NCI-H146 (cell line): ENCODE data around the gene MCTP2.

Source experiments
- DNase-seq: peaks from one replicate; lab custom pipeline; 2025; lab: John Stamatoyannopoulos, UW

MCTP2 gene

DNA sequence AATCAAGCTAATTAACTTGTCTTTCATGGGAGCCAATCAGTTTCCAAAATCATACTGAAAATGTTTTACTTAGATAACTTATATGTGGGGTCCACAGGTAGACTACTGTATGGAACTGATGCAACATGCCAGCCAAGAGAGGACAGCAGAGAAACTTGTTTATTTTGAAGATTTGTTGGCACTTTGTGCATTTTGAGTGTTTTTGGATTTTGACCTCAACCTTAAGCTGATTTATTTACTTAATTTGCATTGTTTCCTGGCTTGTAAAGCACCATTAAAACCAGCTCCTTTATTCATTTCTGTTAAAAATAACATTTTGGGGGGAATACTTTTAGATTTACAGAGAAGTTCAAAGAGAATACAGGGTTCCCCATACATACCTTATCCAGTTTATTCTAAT is 166.6 kb downstream of the MCTP2 start:
- no peak for DNase-seq

DNA sequence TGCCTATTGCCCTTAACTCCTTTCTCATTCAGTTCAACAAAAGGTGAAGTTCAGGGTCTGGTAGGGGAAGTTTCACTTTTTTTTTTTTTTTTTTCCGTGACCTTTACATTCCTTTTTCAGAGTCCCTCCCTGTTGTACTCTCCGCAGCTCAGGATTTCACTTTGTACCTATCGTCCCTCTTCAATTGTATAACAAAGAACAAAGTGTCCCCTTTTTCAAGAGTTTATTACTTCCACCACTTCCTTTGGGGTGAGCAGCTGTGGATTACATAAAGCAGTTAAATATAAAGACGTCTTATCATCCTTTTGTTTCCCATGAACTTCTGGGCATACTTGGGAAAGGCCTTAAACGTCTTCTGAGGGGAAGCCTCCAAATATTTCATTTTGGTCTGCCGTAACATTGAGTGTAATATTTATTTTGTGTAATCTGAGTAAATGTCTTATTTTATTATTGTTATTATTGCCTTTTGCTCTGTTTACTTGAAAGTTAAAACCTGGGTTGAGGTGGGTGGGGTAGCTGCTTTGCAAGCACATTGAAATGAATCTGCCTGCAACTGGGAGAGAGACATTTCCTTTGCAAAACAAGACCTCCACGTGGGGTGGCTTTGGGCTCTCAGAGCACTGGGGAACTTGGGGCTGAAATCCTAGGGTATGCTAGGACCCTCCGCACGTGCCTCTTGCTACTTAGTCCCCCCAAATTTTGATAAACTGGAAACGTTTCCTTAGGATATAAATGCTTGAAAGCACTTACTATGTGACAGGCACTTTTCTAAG is 169.4 kb downstream of the MCTP2 start:
- no peak for DNase-seq

DNA sequence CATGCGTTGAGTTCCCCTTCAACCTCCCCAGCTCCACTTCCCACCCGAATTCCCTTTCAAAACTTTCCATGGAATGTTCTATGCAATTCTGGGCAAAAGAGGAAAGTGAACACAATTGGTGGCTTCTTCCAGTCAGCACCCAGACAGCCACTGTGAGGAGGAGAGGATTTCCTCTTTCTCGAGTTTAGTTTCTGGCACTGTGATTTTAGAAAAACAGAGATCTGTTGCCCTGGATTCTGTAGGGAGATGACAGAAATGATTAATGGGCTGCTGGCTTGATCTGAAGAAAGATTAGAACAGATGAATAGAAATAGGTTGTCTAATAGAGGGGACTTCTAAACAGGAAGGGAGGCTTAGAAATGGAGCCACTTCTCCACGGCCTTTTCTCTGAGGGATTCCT is 172.0 kb downstream of the MCTP2 start:
- no peak for DNase-seq

DNA sequence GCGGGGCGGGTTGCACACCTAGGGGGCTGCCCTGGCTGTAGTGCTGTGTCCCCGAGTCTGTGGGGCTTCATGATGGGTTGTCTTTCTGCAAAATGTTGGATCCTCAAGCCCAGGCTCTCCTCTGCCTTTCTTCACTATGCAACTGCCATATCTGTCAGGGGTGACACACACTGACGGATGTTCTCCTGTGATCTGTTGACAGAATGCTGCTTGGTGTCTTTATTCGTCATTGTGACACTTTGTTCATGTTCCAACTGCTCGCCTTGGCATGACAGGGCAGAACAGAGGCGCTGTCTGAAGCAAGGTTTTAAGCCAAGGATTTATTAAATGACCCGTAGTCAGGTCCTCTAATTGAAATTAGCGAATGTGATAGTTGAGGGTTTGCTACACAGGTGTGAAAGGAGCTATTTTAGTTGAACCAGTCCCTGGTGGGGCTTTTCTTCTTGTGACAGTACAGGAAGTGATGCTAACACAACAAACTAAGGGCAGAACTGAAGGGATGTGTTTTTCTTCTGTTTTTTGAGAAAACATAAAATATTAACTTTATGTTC is 173.4 kb downstream of the MCTP2 start:
- no peak for DNase-seq

DNA sequence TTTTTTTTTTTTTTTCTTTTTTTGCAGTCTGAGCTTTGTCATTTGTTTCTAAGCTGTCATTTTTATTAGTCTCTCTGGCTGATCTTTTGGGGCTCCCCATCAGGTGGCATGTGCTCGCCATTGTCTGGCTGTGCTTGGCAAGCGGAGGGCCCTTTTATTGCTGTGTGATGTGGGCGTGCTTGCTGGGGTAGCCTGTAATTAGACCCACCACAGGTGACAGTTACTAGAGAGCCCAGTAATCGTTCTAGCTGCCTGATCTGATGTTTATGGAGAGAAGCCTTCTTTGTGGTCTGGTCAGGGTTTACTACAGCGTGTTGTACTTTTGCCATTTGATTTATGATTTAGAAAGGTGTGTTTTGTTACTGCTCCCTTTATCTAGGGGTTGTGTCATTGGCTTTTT is 179.9 kb downstream of the MCTP2 start:
- DNase-seq = peak; percentile 93

DNA sequence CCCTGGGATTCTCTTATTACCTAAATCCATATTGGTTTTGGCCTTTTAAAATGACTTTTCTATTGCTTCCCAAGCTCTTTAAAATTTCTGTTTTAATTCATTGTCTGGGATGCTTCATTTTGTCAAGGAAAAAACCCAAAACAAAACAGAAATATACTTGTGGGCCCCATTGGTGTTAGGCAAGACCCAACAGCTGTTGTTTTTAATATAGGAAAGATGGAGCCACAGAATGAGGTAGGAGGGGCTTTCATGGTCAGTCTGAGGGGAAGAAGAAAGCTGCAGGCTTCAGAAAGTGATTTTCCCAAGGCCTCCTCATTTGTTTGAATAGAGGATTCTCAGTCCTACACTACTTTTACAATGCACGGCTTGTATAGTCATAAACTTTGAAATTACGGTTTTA is 180.5 kb downstream of the MCTP2 start:
- DNase-seq = peak; percentile 18

DNA sequence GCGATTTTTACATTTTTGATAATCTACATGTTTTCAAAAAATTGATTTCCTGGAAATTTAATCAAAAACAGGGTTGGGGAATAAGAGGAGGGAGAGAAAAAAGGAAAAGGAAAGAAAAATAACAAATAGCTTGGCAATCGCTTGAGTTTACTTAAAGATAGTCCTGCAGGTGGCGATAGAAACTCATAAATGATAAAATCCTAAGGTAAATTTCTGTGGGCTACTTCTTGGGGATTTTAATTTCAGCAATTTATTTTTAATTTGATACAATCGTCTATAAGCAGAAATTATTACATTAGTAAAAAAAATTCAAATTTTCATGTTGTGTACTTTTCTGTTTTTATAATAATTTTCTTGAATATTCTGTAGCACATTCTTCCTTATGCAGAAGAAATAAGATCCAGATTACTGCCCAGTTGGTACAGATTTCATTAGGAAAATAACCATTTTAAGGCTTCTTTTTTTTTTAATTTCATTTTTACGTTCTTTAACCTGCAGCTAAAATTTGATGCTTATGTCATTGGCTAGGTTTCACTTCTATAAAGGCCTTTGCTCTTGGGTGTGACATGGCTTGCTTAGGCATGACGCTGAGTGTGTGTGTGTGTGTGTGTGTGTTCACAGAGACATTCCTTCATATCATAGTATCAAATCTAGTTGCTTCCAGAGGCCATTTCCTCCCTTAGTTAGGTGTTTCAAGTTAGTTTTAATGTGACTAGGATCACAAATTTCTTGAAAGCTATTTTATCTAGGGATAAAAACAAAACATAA is 181.8 kb downstream of the MCTP2 start:
- peak; percentile 41 for DNase-seq

DNA sequence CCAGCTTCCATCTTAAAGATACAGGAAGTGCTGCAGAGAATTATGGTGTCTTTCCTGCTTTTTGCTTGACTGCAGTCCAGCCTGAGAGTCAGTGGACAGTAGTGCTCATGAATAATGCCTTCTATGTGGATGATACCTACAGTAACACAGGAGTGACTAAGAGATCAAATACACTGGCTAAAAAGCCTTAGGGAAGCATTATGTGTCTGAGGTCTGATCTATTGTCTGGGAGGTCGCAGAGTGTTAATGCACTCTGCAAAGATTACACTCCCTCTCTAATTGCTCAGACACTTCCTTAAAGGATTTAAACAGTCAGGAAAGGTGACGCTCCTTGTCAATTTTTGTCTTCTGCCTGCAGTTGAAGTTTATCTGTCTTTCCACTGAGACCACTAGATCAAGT is 183.6 kb downstream of the MCTP2 start:
- DNase-seq = peak; percentile 22

DNA sequence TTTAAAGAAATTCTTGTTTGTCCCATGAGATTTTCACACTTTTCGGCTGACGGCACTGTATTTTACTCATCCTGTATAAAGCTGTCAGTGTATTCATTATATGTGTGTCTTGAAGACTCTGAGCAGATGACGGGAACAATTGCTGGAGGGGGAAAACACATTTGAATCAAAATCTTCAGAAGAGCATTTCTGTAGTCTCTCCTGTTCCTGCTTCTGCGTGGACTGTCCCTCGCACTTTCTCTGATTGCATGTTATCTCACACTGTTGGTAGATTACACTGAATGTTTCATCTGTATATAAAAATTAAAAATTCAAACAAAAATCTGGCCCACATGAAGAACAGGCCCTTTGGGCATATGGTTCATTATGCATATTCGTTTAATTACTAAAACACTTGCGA is 184.9 kb downstream of the MCTP2 start:
- DNase-seq = no peak

DNA sequence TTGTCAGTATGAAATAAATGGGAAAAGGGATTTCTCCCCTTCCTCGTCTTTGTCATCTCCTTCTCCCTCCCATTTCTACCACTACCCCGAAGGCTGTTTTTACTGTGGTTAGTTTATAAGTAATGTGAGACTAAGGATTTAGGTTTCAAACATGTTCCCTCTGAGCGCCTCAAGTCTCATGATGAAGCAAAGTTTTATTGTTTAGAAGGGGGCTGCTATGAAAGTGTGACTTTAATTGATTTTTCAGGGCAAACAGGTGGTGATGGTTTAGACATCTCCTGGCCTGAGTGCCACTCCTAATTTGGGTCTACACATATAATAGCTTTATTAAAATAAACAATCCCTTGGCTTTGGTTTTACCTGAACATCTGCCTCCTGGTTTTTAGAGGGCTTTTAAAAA is 185.5 kb downstream of the MCTP2 start:
- no peak for DNase-seq

DNA sequence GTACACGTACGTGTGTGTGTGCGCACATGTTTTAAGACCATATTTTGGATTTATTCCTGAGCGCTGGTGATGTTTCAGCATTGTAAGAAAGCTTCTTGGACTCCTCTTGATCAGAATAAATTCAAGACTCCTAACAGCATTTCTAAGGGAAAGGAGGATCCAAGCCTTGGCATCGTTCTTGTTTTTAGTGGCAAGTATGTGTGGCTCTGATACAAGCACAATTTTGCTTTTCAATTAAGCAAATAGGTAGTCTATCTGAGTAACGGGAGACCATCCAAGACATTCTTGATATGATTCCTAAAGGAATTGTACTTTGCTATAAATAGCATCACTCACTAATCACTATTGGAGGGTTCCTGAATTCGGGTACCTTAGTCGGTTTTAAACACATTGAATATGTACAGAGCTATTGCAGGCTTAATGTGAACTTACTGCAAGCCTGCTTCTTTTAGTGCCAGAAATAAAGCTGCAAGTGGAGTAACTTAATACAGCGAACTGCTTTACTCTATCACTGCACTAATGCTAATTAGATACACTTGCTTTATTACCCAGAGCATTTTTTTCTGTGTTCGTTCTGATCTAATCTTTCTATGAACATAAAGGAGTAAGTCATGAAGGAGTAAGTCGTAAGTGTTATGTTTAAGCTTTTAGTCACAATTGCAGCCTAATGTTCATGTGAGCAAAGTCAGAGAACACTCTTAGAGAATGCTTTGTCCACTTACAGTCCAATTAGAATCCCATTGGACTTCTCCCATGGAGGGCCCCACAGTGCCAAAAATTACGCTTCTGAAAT is 186.3 kb downstream of the MCTP2 start:
- no peak for DNase-seq

DNA sequence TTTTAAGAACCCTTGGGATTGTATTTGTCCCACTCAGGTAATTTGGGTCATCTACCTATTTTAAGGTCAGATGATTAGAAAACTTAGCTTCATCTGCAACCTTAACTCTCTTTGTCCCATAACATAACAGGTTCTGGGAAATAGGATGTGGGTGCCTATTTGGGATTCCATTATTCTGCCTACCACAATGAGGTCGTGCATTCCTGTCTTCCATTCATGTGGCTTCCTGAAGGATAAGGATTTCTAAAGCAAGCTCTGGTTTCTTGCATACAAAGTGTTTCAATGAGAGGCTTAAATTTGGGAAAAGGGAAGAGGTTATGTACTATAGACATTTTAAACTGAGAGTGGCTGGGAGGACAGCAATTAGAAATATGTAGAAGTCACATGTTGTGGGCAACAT is 190.3 kb downstream of the MCTP2 start:
- DNase-seq = no peak

DNA sequence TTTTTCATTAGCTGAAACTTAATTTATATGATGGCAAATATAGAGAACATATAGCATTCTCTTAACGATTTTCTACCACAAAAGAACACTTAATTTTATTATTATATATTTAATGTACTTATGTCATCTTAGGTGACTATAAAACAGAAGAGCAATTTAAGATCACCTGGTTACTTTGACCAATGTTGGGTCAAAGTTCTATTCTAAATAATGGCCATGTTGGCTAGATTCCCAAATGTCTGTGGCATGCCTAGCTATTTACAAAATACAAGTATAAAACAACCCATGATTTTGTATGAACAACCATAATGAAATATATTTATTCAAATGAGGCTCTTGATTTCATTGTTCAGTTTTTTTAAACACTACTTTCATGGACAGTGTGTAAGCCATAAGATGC is 200.9 kb downstream of the MCTP2 start:
- no peak for DNase-seq

DNA sequence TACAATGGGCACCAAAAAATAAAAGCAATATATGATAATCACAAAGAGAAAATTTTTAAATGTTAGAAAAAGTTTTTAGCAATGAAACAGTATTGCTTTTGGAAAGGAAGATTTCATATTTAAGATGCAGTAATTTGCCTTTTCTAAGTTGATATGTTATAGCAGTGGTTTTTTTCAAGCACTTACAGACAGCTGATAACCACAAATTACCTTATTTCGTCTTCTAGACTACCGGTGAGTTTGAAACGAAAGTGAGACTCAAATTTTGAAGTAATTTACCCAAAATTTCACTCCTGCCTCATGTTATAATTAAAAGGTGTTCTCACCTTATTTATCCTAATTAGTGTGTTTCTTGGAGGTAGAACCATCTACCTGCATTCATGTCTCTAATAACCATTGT is 207.8 kb downstream of the MCTP2 start:
- DNase-seq = no peak

DNA sequence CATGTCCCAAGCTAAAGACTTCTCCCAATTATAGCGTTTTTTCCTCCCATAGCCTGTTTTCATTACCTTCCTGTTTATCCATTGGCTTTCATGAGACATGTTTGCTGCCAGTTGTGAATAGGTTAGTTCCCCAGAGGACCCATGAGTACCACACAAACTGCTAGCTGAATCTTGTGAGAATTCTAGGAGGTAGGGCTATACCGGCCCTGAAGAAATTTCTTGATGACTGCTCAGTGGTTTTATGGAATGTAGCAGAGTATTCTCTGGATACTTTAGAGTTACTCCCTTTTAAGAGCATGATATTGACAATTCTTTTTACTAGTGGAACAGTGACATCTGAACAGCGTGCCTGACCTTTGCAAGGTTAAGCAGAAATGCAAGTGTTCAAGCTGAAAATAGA is 210.4 kb downstream of the MCTP2 start:
- no peak for DNase-seq

DNA sequence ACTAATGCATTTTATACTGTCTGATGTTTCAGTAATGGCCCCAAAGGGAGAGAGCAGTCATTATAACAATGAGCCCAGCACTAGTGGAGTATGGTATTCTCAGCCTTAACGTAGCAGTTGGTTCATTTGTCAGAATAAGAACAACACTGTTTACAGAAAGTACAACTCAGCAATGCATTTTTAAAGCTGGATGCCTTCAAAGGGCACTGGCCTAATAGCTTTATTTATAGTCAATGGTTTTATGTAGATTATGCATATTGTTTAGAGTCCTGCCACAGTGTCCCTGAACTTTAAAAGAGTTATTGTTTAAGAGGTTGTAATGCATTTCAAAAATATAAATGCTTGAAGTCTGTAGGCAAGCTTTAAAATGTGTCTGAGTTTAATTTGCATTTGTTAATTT is 211.1 kb downstream of the MCTP2 start:
- DNase-seq = no peak

DNA sequence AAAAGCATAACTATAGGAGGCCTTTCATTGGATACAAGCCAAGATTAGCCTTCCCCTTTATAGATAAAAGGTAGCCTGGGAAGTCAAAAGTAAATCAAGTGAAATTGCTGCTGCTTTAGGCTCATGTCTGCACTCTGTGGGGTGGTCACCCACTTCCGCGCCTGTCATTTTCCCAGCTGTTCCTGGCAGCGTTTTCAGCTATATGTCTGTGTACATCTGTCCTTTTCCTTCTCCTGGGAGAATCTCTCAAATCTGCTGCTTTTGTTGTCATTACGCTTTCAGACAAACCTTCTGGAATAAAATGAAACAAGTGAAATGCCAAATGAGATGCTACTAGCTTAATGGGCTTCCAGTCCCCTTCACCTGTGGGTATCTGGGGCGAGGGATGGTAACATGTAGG is 211.8 kb downstream of the MCTP2 start:
- DNase-seq = no peak

DNA sequence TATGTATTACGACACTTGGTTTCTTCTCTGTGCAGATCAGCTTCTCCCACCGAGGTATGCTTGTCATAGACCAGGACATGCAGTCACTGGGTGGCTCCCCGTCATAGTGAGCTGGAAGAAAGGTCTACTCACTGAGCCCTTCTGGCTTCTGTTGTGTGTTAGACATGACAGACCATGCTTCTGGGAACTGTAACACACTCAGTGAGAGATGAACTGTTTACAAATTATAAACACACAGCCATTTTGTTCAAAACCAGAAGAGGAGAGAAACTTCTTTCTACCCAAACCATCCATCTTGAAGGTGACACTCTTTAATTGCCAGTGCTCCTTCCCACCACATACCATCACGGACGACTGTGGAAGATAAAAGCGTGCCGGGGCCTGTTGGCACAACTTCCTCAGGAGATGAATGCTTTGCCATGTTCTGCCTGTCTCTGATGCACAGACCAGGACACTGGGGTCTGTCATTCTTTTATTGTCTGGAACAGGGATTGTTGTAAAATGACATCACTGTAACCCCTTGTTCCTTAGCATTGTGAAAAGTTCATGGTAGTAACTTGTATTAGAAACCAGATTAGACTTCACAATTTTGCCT is 214.3 kb downstream of the MCTP2 start:
- DNase-seq = no peak

DNA sequence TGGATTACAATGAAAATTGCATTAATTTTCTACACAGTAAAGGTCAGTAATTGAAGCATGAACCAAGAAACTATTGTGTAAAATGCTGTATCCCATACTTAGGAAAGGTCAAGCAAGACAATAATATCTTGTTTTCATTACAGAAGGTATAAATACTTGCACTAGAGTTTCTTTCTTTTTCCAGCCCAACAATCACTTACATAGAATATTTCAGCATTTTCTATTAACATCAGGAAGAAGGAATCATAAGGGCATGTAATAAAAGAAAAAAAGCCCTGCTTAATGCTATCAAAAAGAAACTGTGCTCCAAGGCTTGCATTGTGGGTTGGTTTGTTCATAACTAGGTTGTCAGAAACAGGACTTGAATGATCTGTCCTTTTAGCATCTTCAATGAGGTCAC is 215.1 kb downstream of the MCTP2 start:
- DNase-seq = no peak

DNA sequence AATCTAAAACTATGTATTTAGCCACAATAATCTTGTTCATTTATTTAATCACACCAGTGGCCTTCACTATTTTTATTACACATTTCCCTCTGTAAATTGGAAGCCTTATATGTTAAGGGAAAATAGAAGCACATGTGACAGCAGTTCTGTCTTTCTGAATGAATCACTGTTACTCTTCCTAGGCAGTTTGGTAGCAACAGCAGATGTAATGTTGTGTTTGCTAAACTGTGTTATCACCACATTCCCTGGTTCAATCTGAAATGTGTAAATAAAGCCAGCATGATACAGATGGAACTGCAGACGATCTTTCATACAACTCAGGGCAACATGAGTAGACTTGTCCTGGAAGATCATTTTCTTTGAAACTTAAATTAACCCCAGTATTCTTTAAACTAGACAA is 220.1 kb downstream of the MCTP2 start:
- DNase-seq = peak; percentile 4

DNA sequence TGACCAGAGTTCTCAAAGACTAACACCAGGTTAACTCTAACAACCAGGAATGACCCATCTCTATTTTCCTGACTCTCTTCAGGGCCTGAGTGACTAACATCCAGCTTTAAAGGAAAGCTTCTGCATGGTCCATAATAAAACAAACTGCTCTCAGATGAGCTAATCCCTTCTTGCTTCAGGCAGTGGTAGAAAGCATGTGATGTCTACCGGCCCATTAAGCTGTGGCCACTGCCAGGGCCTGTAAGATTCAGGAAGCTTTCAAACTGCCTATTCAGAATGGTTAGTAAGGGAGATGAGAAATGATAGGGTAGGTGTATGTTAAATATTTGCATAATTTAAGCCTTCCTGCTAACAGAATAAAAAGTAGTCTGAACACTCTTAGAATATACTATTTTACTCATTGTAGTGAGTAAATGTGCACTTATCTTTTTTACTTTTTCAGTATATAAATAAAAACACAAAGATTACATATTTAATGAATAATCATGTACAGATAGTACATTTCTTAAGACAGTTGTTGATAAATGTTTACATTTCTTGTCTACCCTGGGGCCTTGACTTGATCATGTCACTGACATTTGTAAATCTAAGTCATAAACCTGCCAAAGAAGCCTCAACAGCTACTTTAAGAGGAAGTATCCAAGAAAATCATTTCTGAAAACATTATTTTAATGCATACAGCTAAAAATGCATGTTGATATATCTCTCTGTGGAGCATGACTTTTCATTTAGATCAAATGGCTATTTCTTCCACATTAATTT is 222.0 kb downstream of the MCTP2 start:
- DNase-seq = no peak
